Uterus (tissue), 2 donors: ENCODE data around the gene RIPOR2.

Source experiments
- CTCF ChIP-seq, 4 experiments: fragments of 200-600 bp in 2 of 4; fragments of 450-650 bp in 2 of 4; sonication (generic) in 2 of 4; IDR thresholded peaks; one replicate each; pipeline ENCODE4 v1.5.1; 2016 to 2019; ENCODE audit warnings: antibody characterized with exemption in 4 of 4, mild to moderate bottlenecking in 2 of 4, moderate library complexity in 1 of 4
- POLR2A ChIP-seq, 2 donors: fragments of 450-650 bp; IDR thresholded peaks; one replicate each; pipeline ENCODE4 v1.6.1; 2016; ENCODE audit warnings: antibody characterized with exemption in 2 of 2, mild to moderate bottlenecking in 1 of 2, moderate library complexity in 1 of 2

GRCh38 chr6:24901698-24902328, 33.9 kb downstream of the RIPOR2 start:
- TF ChIP-seq POLR2A (IDR thresholded peaks at IDR 0.05) (no peak), CTCF (IDR thresholded peaks at IDR 0.05) (no peak)
